ENCODE results near the gene IGSF9B. TPM values are rescaled to one million over a fixed set of nuclear protein-coding genes. Genes with fewer than 3 reads are reported as not detected.

Gene IGSF9B
- polyA plus RNA-seq, 1 donor (not counting 4 experiments of a cell fraction or from before 2014, with no cell fraction given): 0.66 TPM

- Histone ChIP-seq H3K4me1 (ENCODE audit: control insufficient read depth, extremely low read depth, insufficient read depth, low read length) (no peaks in the 10 kb centered on the region), H3K9ac (ENCODE audit: control insufficient read depth, extremely low read depth, insufficient read depth, low read length) (no peak overlapping the region), H2AFZ (ENCODE audit: control insufficient read depth, low read length) (no peak overlapping the region), H3K9me3 (ENCODE audit: control insufficient read depth, low read depth, low read length) (no peaks in the 10 kb centered on the region), H3K4me3 (ENCODE audit: control insufficient read depth in 2 of 3, extremely low read depth in 1 of 3, insufficient read depth in 2 of 3, low read depth in 1 of 3, low read length in 3 of 3) (no peak overlapping the region), H3K9me1 (ENCODE audit: control insufficient read depth, extremely low read depth, insufficient read depth, low read length) (no peaks in the 10 kb centered on the region), H3K79me2 (ENCODE audit: control insufficient read depth, insufficient read depth, low read length) (no peaks in the 10 kb centered on the region), H3K4me2 (ENCODE audit: control insufficient read depth, extremely low read depth, insufficient read depth, low read depth, low read length) (no peak overlapping the region), H3K27me3 (ENCODE audit: control insufficient read depth, extremely low read depth, insufficient read depth, low read length) (no peaks in the 10 kb centered on the region), H3K36me3 (ENCODE audit: control insufficient read depth in 2 of 2, extremely low read depth in 1 of 2, insufficient read depth in 2 of 2, low read length in 2 of 2) (no peaks in the 10 kb centered on the region), H4K20me1 (ENCODE audit: control insufficient read depth, extremely low read depth, insufficient read depth, low read length) (no peaks in the 10 kb centered on the region), H3K27ac (ENCODE audit: control insufficient read depth, insufficient read depth, low read length) (no peak overlapping the region)
- dilution Hi-C loops (cut with MboI; ENCODE audit: extremely low pct_ligation_motif_present, low sequenced_read_pairs): no loop called here
- DNase-seq (ENCODE audit: low read depth, low spot score) (no peak), FAIRE-seq (no peak)
- TF ChIP-seq CTCF (optimal IDR thresholded peaks at IDR 0.05 in 1 of 3, IDR thresholded peaks at IDR 0.05 in 1 of 3, conservative IDR thresholded peaks at IDR 0.05 in 1 of 3; ENCODE audit: extremely low read depth in 1 of 3, insufficient read depth in 2 of 3, low read length in 3 of 3): no peak
Observed at GRCh38 chr11:133920109-133920990, 36.4 kb downstream of the IGSF9B start.

- dilution Hi-C loops (cut with MboI; ENCODE audit: extremely low pct_ligation_motif_present, low sequenced_read_pairs): no loop called here
Observed at GRCh38 chr11:133919330-133920108, 37.2 kb downstream of the IGSF9B start.

More at GRCh38 chr11:133919330-133920108, 37.2 kb downstream of the IGSF9B start:
- Histone ChIP-seq H3K27ac (ENCODE audit: control insufficient read depth, insufficient read depth, low read length) (no peak overlapping the region), H3K9me1 (ENCODE audit: control insufficient read depth, extremely low read depth, insufficient read depth, low read length) (no peaks in the 10 kb centered on the region), H2AFZ (ENCODE audit: control insufficient read depth, low read length) (no peak overlapping the region), H3K9ac (ENCODE audit: control insufficient read depth, extremely low read depth, insufficient read depth, low read length) (no peak overlapping the region), H3K4me2 (ENCODE audit: control insufficient read depth, extremely low read depth, insufficient read depth, low read depth, low read length) (no peak overlapping the region), H3K4me3 (ENCODE audit: control insufficient read depth in 2 of 3, extremely low read depth in 1 of 3, insufficient read depth in 2 of 3, low read depth in 1 of 3, low read length in 3 of 3) (no peak overlapping the region), H3K36me3 (ENCODE audit: control insufficient read depth in 2 of 2, extremely low read depth in 1 of 2, insufficient read depth in 2 of 2, low read length in 2 of 2) (no peaks in the 10 kb centered on the region), H3K79me2 (ENCODE audit: control insufficient read depth, insufficient read depth, low read length) (no peaks in the 10 kb centered on the region), H3K4me1 (ENCODE audit: control insufficient read depth, extremely low read depth, insufficient read depth, low read length) (no peaks in the 10 kb centered on the region), H3K27me3 (ENCODE audit: control insufficient read depth, extremely low read depth, insufficient read depth, low read length) (no peaks in the 10 kb centered on the region), H3K9me3 (ENCODE audit: control insufficient read depth, low read depth, low read length) (no peaks in the 10 kb centered on the region), H4K20me1 (ENCODE audit: control insufficient read depth, extremely low read depth, insufficient read depth, low read length) (no peaks in the 10 kb centered on the region)
- no peak for TF ChIP-seq EZH2 (IDR thresholded peaks at IDR 0.05; ENCODE audit: low read length)
- FAIRE-seq: no peak
- no peak for DNase-seq (ENCODE audit: low read depth, low spot score)

Measured in keratinocyte (primary cell).